K562 (cell line): Measurements from ENCODE around the gene RGMA. TPM values are rescaled to one million over a fixed set of nuclear protein-coding genes. Genes with fewer than 3 reads are reported as not detected.

Experiments
- ATAC-seq: fragments of 200-7000 bp; cut with Tn5 transposase; 3 replicates; pipeline ENCODE4 v1.9.1; 2020; ENCODE audit warnings: moderate library complexity
- BruUV-seq: library from RNA; stranded (reverse); fragments of 400-500 nt; replicated peaks from 2 replicates; lab custom pipeline; 2021; lab: Mats Ljungman, UMichigan
- CTCF ChIA-PET: fragments of 300-600 bp; formaldehyde crosslinking; extraction: SDS; loops from one replicate; lab custom pipeline; 2021; ENCODE audit warnings: low intra/inter-chr PET ratio; lab: Yijun Ruan, JAX
- POLR2A ChIA-PET: fragments of 300-600, 350-650 bp; sonication (Branson Sonifier 250); formaldehyde crosslinking; extraction: SDS; loops from one replicate; lab custom pipeline; 2021; ENCODE audit warnings: antibody characterized with exemption, inconsistent platforms; lab: Yijun Ruan, JAX
- DNase-seq, 4 experiments: peaks; one replicate each; pipeline versions ENCODE4 v3.0.0 to v3.0.0-alpha.2; 2011 to 2018; ENCODE audit warnings: low spot score in 3 of 4, mixed read lengths in 3 of 4; ENCODE audit errors: extremely low read depth in 1 of 4
- FAIRE-seq: peaks from 2 replicates; lab custom pipeline; 2011; peaks lifted over from hg19 to GRCh38; lab: Jason Lieb, UNC
- H2AFZ ChIP-seq: 2 replicates; pipeline ENCODE4 v1.6.0; 2011; ENCODE audit warnings: low read depth, low read length, control low read depth, inconsistent platforms
- H3K27ac ChIP-seq: fragments of 200-600 bp; 3 replicates; pipeline ENCODE4 v1.8.0; 2011; ENCODE audit warnings: low read depth, mild to moderate bottlenecking, control low read depth, inconsistent platforms, low read length, moderate library complexity, mixed read lengths; ENCODE audit errors: extremely low read depth
- H3K27me3 ChIP-seq, 2 experiments: fragments of 300-600 bp in 1 of 2; 2 replicates in 1 of 2; 3 replicates in 1 of 2; pipeline versions ENCODE4 v1.6.0 to v1.8.0; 2011; ENCODE audit warnings: inconsistent platforms in 2 of 2, low read length in 2 of 2, mild to moderate bottlenecking in 1 of 2, mixed read lengths in 1 of 2, moderate library complexity in 1 of 2; ENCODE audit not compliant: control insufficient read depth in 2 of 2, insufficient read depth in 2 of 2
- H3K36me3 ChIP-seq: fragments of 300-600 bp; 3 replicates; pipeline ENCODE4 v1.8.0; 2011; ENCODE audit warnings: mild to moderate bottlenecking, low read length, inconsistent platforms; ENCODE audit not compliant: control insufficient read depth, insufficient read depth
- H3K4me1 ChIP-seq, 2 experiments: fragments of 200-600 bp in 1 of 2; replicated peaks in 1 of 2; 2 replicates in 1 of 2; 3 replicates in 1 of 2; pipeline versions ENCODE4 v1.5.1 to v1.8.0; 2011; ENCODE audit warnings: inconsistent platforms in 2 of 2, low read length in 2 of 2, mild to moderate bottlenecking in 1 of 2, mixed read lengths in 1 of 2, moderate library complexity in 1 of 2; ENCODE audit not compliant: control insufficient read depth in 2 of 2, insufficient read depth in 2 of 2
- H3K4me2 ChIP-seq: 2 replicates; pipeline ENCODE4 v1.6.1; 2011; ENCODE audit warnings: low read length, control low read depth, inconsistent platforms, mixed read lengths; ENCODE audit not compliant: insufficient read depth
- H3K4me3 ChIP-seq: fragments of 200-600 bp; sonication (generic), shearing (Covaris generic); 2 replicates; pipeline ENCODE4 v1.5.1; 2016; ENCODE audit warnings: control low read depth, inconsistent platforms
- H3K79me2 ChIP-seq: fragments of 200-600 bp; 3 replicates; pipeline ENCODE4 v1.8.0; 2011; ENCODE audit warnings: low read length, inconsistent platforms; ENCODE audit not compliant: control insufficient read depth, insufficient read depth
- H3K9ac ChIP-seq, 2 experiments: 2 replicates each; pipeline versions ENCODE4 v1.6.0 to v1.6.1; 2011; ENCODE audit warnings: low read depth in 2 of 2, low read length in 2 of 2, control low read depth in 1 of 2, inconsistent platforms in 1 of 2, mild to moderate bottlenecking in 1 of 2, mixed read lengths in 1 of 2; ENCODE audit not compliant: insufficient read depth in 1 of 2
- H3K9me1 ChIP-seq: one replicate; pipeline ENCODE4 v1.6.0; 2011; ENCODE audit warnings: inconsistent platforms, mild to moderate bottlenecking, low read length, moderate library complexity; ENCODE audit not compliant: control insufficient read depth, insufficient read depth
- H3K9me3 ChIP-seq: replicated peaks from 2 replicates; pipeline ENCODE4 v1.5.1; 2011; ENCODE audit warnings: low read depth, low read length, inconsistent platforms; ENCODE audit not compliant: control insufficient read depth, insufficient read depth
- H4K20me1 ChIP-seq: replicated peaks from 2 replicates; pipeline ENCODE4 v1.6.1; 2011; ENCODE audit warnings: low read length, inconsistent platforms, mixed read lengths; ENCODE audit not compliant: control insufficient read depth, insufficient read depth
- BRD9 ChIP-seq: fragments of 450-650 bp; IDR thresholded peaks from 2 replicates; pipeline ENCODE4 v1.6.1; 2018; ENCODE audit warnings: low read depth; ENCODE audit not compliant: partially characterized antibody
- CBFA2T2 ChIP-seq: fragments of 450-650 bp; conservative IDR thresholded peaks from 2 replicates; pipeline ENCODE4 v1.6.1; 2017; ENCODE audit warnings: mild to moderate bottlenecking
- CEBPB ChIP-seq: fragments of 450-650 bp; IDR thresholded peaks from 2 replicates; pipeline ENCODE4 v1.6.1; 2016; ENCODE audit warnings: missing genetic modification characterization, missing compliant biosample characterization
- GABPB2 ChIP-seq: fragments of 250-450 bp; sonication (Bioruptor Pico); conservative IDR thresholded peaks from 2 replicates; pipeline ENCODE4 v1.5.1; 2021; ENCODE audit warnings: mild to moderate bottlenecking
- HNRNPL ChIP-seq: fragments of 200-400 bp; formaldehyde crosslinking; IDR thresholded peaks from 2 replicates; pipeline ENCODE4 v1.6.1; 2017; ENCODE audit warnings: low read depth, mild to moderate bottlenecking, low read length
- MCM5 ChIP-seq: fragments of 450-650 bp; IDR thresholded peaks from 2 replicates; pipeline ENCODE4 v1.6.1; 2016; ENCODE audit warnings: low read depth
- PML ChIP-seq: IDR thresholded peaks from 2 replicates; pipeline ENCODE4 v1.6.1; 2012; ENCODE audit warnings: low read length, inconsistent platforms
- ZNF124 ChIP-seq: sonication (generic); formaldehyde crosslinking; IDR thresholded peaks from 2 replicates; pipeline ENCODE4 v1.8.1; 2022; ENCODE audit warnings: missing genetic modification reagents
- ZNF280B ChIP-seq: fragments of 250-450 bp; sonication (Bioruptor Pico); IDR thresholded peaks from 2 replicates; pipeline ENCODE4 v1.5.1; 2021; ENCODE audit warnings: mild to moderate bottlenecking
- WGBS: fragments of 100-300 bp; shearing (Covaris generic); methylation state at CpG from one replicate; pipeline ENCODE4 v1.1.6; 2016; ENCODE audit warnings: low coverage, mixed read lengths; ENCODE audit not compliant: insufficient coverage; ENCODE audit errors: missing lambda C conversion rate; 5-methylcytosine and 5-hydroxymethylcytosine counted together
- in situ Hi-C: fragments of 300-500 bp; cut with MboI; formaldehyde crosslinking; loops from 4 replicates; pipeline ENCODE4 v1.15.0; 2018; ENCODE audit warnings: inconsistent platforms, mixed read lengths
- intact Hi-C: fragments of 100-400 bp; cut with micrococcal nuclease; formaldehyde crosslinking; loops from 2 replicates; pipeline ENCODE4 v1.14.2; 2022
- polyA plus RNA-seq, 8 experiments: library from polyadenylated mRNA; depleted of rRNA in 4 of 8; stranded (reverse) in 5 of 8; unstranded in 3 of 8; fragments of >200 nt; fragmentation: Nextera tagmentation in 2 of 8; fragmentation: Illumina TruSeq in 1 of 8; extraction: Ambion mirVana in 2 of 8; extraction: Trizol in 1 of 8; gene quantifications; 2 replicates each; pipeline versions ENCODE4 v1.2.1 to v1.2.3, GENCODE V29; 2011 to 2014; ENCODE audit warnings: inconsistent platforms in 1 of 8, missing spikeins in 1 of 8
- total RNA-seq, 7 experiments: library from RNA; depleted of rRNA in 6 of 7; stranded (reverse); fragments of >200 nt in 6 of 7; fragmentation: Illumina TruSeq in 2 of 7; extraction: Trizol in 2 of 7; gene quantifications; 2 replicates each; pipeline versions ENCODE4 v1.2.1 to v1.2.3, GENCODE V29; 2011 to 2021; ENCODE audit warnings: low replicate concordance in 1 of 7
- TF ChIP-seq, protein P1 (sequence below): fragments of 250-450 bp; sonication (Bioruptor Pico); IDR thresholded peaks from 2 replicates; pipeline ENCODE4 v1.4.0; 2020; ENCODE audit warnings: borderline replicate concordance
- TF ChIP-seq, protein P2 (sequence below): fragments of 450-650 bp; IDR thresholded peaks from 2 replicates; pipeline ENCODE4 v1.6.1; 2018; ENCODE audit warnings: mild to moderate bottlenecking, low read depth; ENCODE audit not compliant: partially characterized antibody

The RGMA gene
- total and polyA plus RNA-seq, 9 of the 15 experiments (the other 6 are each of a cell fraction or from before 2014, with no cell fraction given): 0.03 to 0.05 (median 0.03) TPM; not detected in 6

DNA sequence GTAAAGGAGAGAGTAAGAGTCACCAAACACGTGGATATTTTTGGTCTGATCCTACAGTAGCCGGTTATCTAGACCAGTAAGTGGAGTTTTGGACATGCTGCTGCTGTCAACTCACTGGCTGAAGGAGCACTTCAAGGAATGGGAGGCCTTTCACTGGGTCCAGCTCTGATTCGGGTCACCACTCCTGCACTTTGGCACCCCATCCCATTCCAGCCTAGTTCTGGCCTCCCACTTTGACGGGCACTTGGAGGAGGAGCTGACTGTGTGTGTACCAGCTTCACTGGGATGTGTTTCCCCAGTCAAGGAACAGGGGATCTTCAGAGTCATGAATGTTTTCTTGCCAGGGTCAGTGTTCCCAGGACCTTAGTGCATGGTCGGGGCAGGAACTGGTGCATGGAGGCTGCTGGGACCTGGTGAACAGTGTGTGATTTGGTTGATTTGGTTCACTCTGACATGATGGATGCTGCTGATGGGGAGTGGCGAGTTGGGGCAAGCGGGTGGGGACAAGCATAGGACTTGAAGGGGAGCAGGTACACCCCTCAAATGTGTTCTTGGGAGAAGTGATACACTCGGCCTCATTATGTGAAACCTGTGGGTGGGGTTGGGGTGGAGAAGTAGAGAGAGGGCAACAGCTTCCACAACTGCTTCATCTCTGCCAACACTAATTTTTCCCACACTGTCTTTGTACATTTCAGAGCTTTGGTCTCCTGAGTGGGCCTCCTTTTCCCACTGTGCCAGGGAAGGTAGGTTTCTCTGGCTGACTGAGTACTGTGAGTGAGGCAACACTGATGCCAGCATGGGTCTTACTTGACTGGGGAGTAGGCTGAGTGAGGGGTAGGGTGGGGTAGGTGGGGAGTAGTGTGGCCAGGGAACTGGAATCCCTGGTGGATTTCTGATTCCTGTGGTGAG lies 64.0 kb downstream of the RGMA start:
- Histone ChIP-seq H3K79me2 (no peaks in the 10 kb centered on the region), H3K9me1 (no peaks in the 10 kb centered on the region), H3K9me3 (no peaks in the 10 kb centered on the region), H3K4me3 (no peak overlapping the region), H3K36me3 (peaks cover 79% of the 10 kb centered on the region), H3K9ac (no peak overlapping the region), H3K4me2 (no peak overlapping the region), H4K20me1 (peaks cover 22% of the 10 kb centered on the region), H2AFZ (no peak overlapping the region), H3K4me1 (0 out of 5 replicates have a peak, but pooled peaks cover 0 to 7% of the 10 kb centered on the region in 2 experiments), H3K27ac (no peak overlapping the region), H3K27me3 (no peaks in the 10 kb centered on the region)
- ATAC-seq (no peak), DNase-seq (no peak), FAIRE-seq (no peak)
- TF ChIP-seq, protein P1, sequence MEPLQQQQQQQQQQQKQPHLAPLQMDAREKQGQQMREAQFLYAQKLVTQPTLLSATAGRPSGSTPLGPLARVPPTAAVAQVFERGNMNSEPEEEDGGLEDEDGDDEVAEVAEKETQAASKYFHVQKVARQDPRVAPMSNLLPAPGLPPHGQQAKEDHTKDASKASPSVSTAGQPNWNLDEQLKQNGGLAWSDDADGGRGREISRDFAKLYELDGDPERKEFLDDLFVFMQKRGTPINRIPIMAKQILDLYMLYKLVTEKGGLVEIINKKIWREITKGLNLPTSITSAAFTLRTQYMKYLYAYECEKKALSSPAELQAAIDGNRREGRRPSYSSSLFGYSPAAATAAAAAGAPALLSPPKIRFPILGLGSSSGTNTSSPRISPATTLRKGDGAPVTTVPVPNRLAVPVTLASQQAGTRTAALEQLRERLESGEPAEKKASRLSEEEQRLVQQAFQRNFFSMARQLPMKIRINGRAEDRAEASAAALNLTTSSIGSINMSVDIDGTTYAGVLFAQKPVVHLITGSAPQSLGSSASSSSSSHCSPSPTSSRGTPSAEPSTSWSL: no peak
- TF ChIP-seq MCM5 (no peak), PML (no peak), GABPB2 (CRISPR knock-in tag) (no peak), BRD9 (no peak), ZNF124 (CRISPR knock-in tag) (no peak), HNRNPL (no peak), ZNF280B (CRISPR knock-in tag) (no peak), CBFA2T2 (no peak), CEBPB (tag) (no peak)
- TF ChIP-seq, protein P2, sequence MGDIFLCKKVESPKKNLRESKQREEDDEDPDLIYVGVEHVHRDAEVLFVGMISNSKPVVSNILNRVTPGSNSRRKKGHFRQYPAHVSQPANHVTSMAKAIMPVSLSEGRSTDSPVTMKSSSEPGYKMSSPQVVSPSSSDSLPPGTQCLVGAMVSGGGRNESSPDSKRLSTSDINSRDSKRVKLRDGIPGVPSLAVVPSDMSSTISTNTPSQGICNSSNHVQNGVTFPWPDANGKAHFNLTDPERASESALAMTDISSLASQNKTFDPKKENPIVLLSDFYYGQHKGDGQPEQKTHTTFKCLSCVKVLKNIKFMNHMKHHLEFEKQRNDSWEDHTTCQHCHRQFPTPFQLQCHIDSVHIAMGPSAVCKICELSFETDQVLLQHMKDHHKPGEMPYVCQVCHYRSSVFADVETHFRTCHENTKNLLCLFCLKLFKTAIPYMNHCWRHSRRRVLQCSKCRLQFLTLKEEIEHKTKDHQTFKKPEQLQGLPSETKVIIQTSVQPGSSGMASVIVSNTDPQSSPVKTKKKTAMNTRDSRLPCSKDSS: no peak
- POLR2A ChIA-PET: no interaction called here
- TSS peak; percentile 22 for BruUV-seq
- CTCF ChIA-PET: no interaction called here
- in situ Hi-C loops (loop anchor here (25.0 kb wide), 1 partner anchor 1287 kb away; no protein-coding TSS in a partner anchor), intact Hi-C loops (no loop called here)
- 78% methylated on average over 8 of the region's 8 CpGs for WGBS
